Measurements from ENCODE around the gene ACTN1. TPM values are rescaled to one million over a fixed set of nuclear protein-coding genes. Genes with fewer than 3 reads are reported as not detected.

ACTN1 gene
- total RNA-seq, 1 donor: 447 TPM

DNA sequence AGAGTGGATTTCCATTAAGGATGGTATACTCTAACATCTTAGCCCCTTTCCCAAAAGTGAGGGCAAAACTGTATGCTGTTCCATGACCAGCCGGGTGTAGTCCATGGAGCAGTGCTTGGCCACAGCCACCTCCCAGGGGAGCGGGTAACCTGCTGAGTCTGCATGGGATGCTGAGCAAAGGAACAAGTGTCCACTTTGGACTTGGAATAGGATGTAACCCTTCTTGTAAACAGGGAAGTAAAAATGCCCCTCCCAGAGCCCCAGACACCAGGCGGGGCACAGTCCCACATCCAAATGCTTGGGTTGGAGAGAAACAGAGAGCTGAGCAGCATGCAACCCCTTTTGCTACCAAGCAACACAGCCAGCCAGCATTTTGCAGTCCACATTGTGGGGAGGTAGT lies 65.6 kb downstream of the ACTN1 start:
- no peaks in the 10 kb centered on the region for H3K9me3 ChIP-seq (ENCODE audit: low read depth, low read length)
- TF ChIP-seq, protein P1, sequence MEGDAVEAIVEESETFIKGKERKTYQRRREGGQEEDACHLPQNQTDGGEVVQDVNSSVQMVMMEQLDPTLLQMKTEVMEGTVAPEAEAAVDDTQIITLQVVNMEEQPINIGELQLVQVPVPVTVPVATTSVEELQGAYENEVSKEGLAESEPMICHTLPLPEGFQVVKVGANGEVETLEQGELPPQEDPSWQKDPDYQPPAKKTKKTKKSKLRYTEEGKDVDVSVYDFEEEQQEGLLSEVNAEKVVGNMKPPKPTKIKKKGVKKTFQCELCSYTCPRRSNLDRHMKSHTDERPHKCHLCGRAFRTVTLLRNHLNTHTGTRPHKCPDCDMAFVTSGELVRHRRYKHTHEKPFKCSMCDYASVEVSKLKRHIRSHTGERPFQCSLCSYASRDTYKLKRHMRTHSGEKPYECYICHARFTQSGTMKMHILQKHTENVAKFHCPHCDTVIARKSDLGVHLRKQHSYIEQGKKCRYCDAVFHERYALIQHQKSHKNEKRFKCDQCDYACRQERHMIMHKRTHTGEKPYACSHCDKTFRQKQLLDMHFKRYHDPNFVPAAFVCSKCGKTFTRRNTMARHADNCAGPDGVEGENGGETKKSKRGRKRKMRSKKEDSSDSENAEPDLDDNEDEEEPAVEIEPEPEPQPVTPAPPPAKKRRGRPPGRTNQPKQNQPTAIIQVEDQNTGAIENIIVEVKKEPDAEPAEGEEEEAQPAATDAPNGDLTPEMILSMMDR (IDR thresholded peaks at IDR 0.05; ENCODE audit: extremely low read depth, low read depth, low read length): no peak
- peaks cover 99% of the 10 kb centered on the region for H3K79me2 ChIP-seq (ENCODE audit: insufficient read depth, low read length)
- DNase-seq (ENCODE audit: insufficient read length, low spot score, missing footprints): peak; percentile 73
- peaks cover 91% of the 10 kb centered on the region for H3K36me3 ChIP-seq (ENCODE audit: insufficient read depth, low read length)
- no peak overlapping the region for H3K4me2 ChIP-seq (ENCODE audit: insufficient read depth, low read length)
- H4K20me1 ChIP-seq (ENCODE audit: insufficient read depth, low read length): peaks cover 83% of the 10 kb centered on the region
- no peaks in the 10 kb centered on the region for H3K27me3 ChIP-seq (ENCODE audit: insufficient read depth, low read length)
- H2AFZ ChIP-seq (ENCODE audit: low read length): no peak overlapping the region
- H3K4me1 ChIP-seq (ENCODE audit: insufficient read depth, low read length): peaks cover 21% of the 10 kb centered on the region
- no peak overlapping the region for H3K4me3 ChIP-seq (ENCODE audit: insufficient read depth, low read length)
- peak overlapping the region; percentile 1 for H3K27ac ChIP-seq (ENCODE audit: low read depth, low read length)

DNA sequence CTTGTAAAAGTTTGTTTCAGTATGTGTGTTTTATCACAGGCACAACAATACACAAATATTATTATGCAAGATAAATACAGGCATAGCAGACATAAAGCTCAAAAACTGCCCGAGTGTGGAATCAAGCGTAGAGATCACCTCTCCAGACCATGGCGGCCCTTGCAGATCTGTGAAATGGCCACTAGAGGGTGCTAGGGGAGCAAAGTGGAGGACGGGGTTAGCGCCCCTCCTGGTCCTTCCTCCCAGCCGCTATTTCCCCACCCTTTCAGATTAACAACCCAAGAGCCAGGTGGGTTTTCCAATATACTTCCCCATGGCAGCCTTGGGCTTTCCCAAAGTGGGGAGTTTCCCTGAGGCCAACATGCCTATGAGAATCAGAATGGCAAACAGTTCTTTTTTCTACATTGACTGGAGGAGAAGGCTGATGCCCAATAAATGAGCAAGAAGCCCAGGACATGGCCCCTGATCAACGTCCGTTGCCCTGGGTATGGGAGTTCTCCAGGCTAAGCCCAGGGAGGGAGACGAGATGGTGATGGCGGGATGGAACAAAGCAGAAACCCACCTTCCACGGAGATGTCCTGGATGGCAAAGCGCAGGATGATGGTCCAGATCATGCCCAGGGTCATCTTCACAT lies 67.4 kb downstream of the ACTN1 start:
- H3K79me2 ChIP-seq (ENCODE audit: insufficient read depth, low read length): peaks cover 95% of the 10 kb centered on the region
- no peaks in the 10 kb centered on the region for H3K9me3 ChIP-seq (ENCODE audit: low read depth, low read length)
- peak overlapping the region; percentile 57 for H3K27ac ChIP-seq (ENCODE audit: low read depth, low read length)
- peaks cover 77% of the 10 kb centered on the region for H4K20me1 ChIP-seq (ENCODE audit: insufficient read depth, low read length)
- no peak overlapping the region for H3K4me2 ChIP-seq (ENCODE audit: insufficient read depth, low read length)
- H3K4me1 ChIP-seq (ENCODE audit: insufficient read depth, low read length): peaks cover 18% of the 10 kb centered on the region
- H3K27me3 ChIP-seq (ENCODE audit: insufficient read depth, low read length): no peaks in the 10 kb centered on the region
- no peak overlapping the region for H2AFZ ChIP-seq (ENCODE audit: low read length)
- peak; percentile 95 for DNase-seq (ENCODE audit: insufficient read length, low spot score, missing footprints)
- no peak overlapping the region for H3K4me3 ChIP-seq (ENCODE audit: insufficient read depth, low read length)
- TF ChIP-seq, protein P1 (IDR thresholded peaks at IDR 0.05; ENCODE audit: extremely low read depth, low read depth, low read length): peak; percentile 100
- peaks cover 88% of the 10 kb centered on the region for H3K36me3 ChIP-seq (ENCODE audit: insufficient read depth, low read length)

DNA sequence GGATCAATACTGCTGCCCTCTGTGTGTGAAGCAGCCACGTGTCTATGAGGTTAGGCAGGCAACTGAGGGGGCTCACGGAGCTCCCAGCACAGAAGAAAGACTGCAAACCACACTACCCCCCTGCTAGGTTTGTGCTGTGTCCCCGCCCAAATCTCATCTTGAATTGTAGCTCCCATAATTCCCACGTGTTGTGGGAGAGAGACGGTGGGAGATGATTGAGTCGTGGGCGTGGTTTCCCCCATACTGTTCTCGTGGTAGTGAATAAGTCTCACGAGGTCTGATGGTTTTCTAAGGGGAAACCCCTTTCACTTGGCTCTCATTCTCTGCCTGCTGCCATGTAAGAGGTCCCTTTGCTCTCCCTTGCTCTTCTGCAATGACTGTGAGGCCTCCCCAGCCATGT lies 68.6 kb downstream of the ACTN1 start:
- peaks cover 76% of the 10 kb centered on the region for H4K20me1 ChIP-seq (ENCODE audit: insufficient read depth, low read length)
- H3K4me1 ChIP-seq (ENCODE audit: insufficient read depth, low read length): peaks cover 18% of the 10 kb centered on the region
- TF ChIP-seq, protein P1 (IDR thresholded peaks at IDR 0.05; ENCODE audit: extremely low read depth, low read depth, low read length): no peak
- H3K4me2 ChIP-seq (ENCODE audit: insufficient read depth, low read length): no peak overlapping the region
- no peaks in the 10 kb centered on the region for H3K9me3 ChIP-seq (ENCODE audit: low read depth, low read length)
- H3K27ac ChIP-seq (ENCODE audit: low read depth, low read length): peak overlapping the region; percentile 19
- DNase-seq (ENCODE audit: insufficient read length, low spot score, missing footprints): peak; percentile 32
- H3K4me3 ChIP-seq (ENCODE audit: insufficient read depth, low read length): no peak overlapping the region
- H3K27me3 ChIP-seq (ENCODE audit: insufficient read depth, low read length): no peaks in the 10 kb centered on the region
- H3K79me2 ChIP-seq (ENCODE audit: insufficient read depth, low read length): peaks cover 95% of the 10 kb centered on the region
- peaks cover 89% of the 10 kb centered on the region for H3K36me3 ChIP-seq (ENCODE audit: insufficient read depth, low read length)
- no peak overlapping the region for H2AFZ ChIP-seq (ENCODE audit: low read length)

DNA sequence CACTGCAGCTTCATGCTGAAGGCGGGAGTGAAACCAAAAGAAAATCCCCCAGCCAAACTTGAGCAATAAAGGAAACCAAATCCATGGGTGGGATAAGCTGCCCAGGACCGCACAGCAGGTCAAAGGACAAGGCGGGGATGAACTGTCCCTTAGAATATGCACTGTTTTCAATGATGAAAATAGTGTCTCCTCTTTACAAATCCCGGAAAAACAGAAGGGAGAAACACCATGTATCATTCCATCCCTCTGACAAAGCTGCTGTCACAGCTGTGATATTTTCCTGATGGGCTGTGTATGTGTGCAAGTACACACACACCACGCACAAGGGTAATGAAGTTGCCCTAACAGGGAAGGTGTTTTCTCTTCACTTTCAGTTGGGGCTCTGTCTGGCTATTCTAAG lies 70.3 kb downstream of the ACTN1 start:
- Histone ChIP-seq H2AFZ (ENCODE audit: low read length) (no peak overlapping the region), H3K9me3 (ENCODE audit: low read depth, low read length) (no peaks in the 10 kb centered on the region), H3K79me2 (ENCODE audit: insufficient read depth, low read length) (peaks cover 95% of the 10 kb centered on the region), H3K4me1 (ENCODE audit: insufficient read depth, low read length) (peaks cover 16% of the 10 kb centered on the region), H4K20me1 (ENCODE audit: insufficient read depth, low read length) (peaks cover 74% of the 10 kb centered on the region), H3K4me2 (ENCODE audit: insufficient read depth, low read length) (no peak overlapping the region), H3K27me3 (ENCODE audit: insufficient read depth, low read length) (no peaks in the 10 kb centered on the region), H3K36me3 (ENCODE audit: insufficient read depth, low read length) (peaks cover 90% of the 10 kb centered on the region), H3K27ac (ENCODE audit: low read depth, low read length) (no peak overlapping the region), H3K4me3 (ENCODE audit: insufficient read depth, low read length) (no peak overlapping the region)
- DNase-seq (ENCODE audit: insufficient read length, low spot score, missing footprints): no peak
- TF ChIP-seq, protein P1 (IDR thresholded peaks at IDR 0.05; ENCODE audit: extremely low read depth, low read depth, low read length): no peak
